Fibroblast of lung (primary cell): ENCODE results near the gene GNAL. TPM values are rescaled to one million over a fixed set of nuclear protein-coding genes. Genes with fewer than 3 reads are reported as not detected.
"Not testable (repeated sequence)": the region's sequence is repeated elsewhere in the genome, so short reads cannot be mapped to it uniquely, and the experiment has no call there.

Experiments used
- DNase-seq, 2 donors: peaks; one replicate each; pipeline versions ENCODE4 v3.0.0 to v3.0.0-alpha.2; 2010; ENCODE audit warnings: low read depth in 2 of 2
- H2AFZ ChIP-seq: 2 replicates; pipeline ENCODE4 v1.5.1; 2012; ENCODE audit warnings: low read length, control low read depth, inconsistent platforms
- H3K27ac ChIP-seq: 2 replicates; pipeline ENCODE4 v1.5.1; 2011; ENCODE audit warnings: low read length, control low read depth; ENCODE audit not compliant: insufficient read depth
- H3K27me3 ChIP-seq: 2 replicates; pipeline ENCODE4 v1.5.1; 2011; ENCODE audit warnings: mild to moderate bottlenecking, low read length; ENCODE audit not compliant: control insufficient read depth, insufficient read depth
- H3K36me3 ChIP-seq: 2 replicates; pipeline ENCODE4 v1.5.1; 2011; ENCODE audit warnings: low read length; ENCODE audit not compliant: control insufficient read depth, insufficient read depth
- H3K4me1 ChIP-seq: 2 replicates; pipeline ENCODE4 v1.5.1; 2011; ENCODE audit warnings: low read length; ENCODE audit not compliant: control insufficient read depth, insufficient read depth; ENCODE audit errors: extremely low read depth
- H3K4me2 ChIP-seq: 2 replicates; pipeline ENCODE4 v1.5.1; 2011; ENCODE audit warnings: low read length, control low read depth; ENCODE audit not compliant: insufficient read depth; ENCODE audit errors: extremely low read depth
- H3K4me3 ChIP-seq, 4 experiments: fragments of 200-600 bp in 1 of 4; sonication (generic) in 1 of 4; replicated peaks in 1 of 4; 2 replicates each; pipeline ENCODE4 v1.5.1; 2011 to 2016; ENCODE audit warnings: low read length in 4 of 4, low read depth in 3 of 4, mild to moderate bottlenecking in 3 of 4, control low read depth in 2 of 4, inconsistent platforms in 1 of 4, mixed read lengths in 1 of 4; ENCODE audit not compliant: insufficient read depth in 1 of 4; ENCODE audit errors: control extremely low read depth in 1 of 4
- H3K79me2 ChIP-seq: 2 replicates; pipeline ENCODE4 v1.5.1; 2012; ENCODE audit warnings: mild to moderate bottlenecking, low read length, inconsistent platforms; ENCODE audit not compliant: control insufficient read depth, insufficient read depth
- H3K9ac ChIP-seq: 2 replicates; pipeline ENCODE4 v1.5.1; 2011; ENCODE audit warnings: mild to moderate bottlenecking, low read length, control low read depth; ENCODE audit not compliant: insufficient read depth
- H3K9me3 ChIP-seq: 2 replicates; pipeline ENCODE4 v1.5.1; 2012; ENCODE audit warnings: low read depth, low read length; ENCODE audit not compliant: control insufficient read depth, insufficient read depth
- H4K20me1 ChIP-seq: 2 replicates; pipeline ENCODE4 v1.5.1; 2011; ENCODE audit warnings: low read length; ENCODE audit not compliant: control insufficient read depth, insufficient read depth; ENCODE audit errors: extremely low read depth
- EZH2 ChIP-seq: IDR thresholded peaks from 2 replicates; pipeline ENCODE4 v1.5.1; 2012; ENCODE audit warnings: low read length, control low read depth, mild to moderate bottlenecking; ENCODE audit errors: missing control alignments
- polyA plus RNA-seq, 2 donors: library from polyadenylated mRNA; depleted of rRNA in 1 of 2; stranded (reverse) in 1 of 2; unstranded in 1 of 2; fragments of >200 nt; gene quantifications; 2 replicates each; pipeline ENCODE4 v1.2.1, GENCODE V29; 2011 to 2012; ENCODE audit warnings: missing spikeins in 1 of 2
- total RNA-seq: library from RNA; depleted of rRNA; stranded (reverse); fragments of >200 nt; gene quantifications from 2 replicates; pipeline ENCODE4 v1.2.1, GENCODE V29; 2014
- TF ChIP-seq, protein P1 (sequence below), 2 donors: IDR thresholded peaks in 1 of 2; conservative IDR thresholded peaks in 1 of 2; 1 replicate in 1 of 2; 2 replicates in 1 of 2; pipeline ENCODE4 v1.5.1; 2011 to 2012; ENCODE audit warnings: low read length in 2 of 2, control low read depth in 1 of 2, inconsistent platforms in 1 of 2, low read depth in 1 of 2, mild to moderate bottlenecking in 1 of 2

Gene GNAL
- total and polyA plus RNA-seq, 2 donors (not counting 1 experiment from before 2014, with no cell fraction given) = 0.05 to 0.50 TPM

- no peak overlapping the region for H3K4me2 ChIP-seq
These were observed 21.5 kb downstream of the GNAL start for GRCh38 chr18:11710578-11710977.

DNA sequence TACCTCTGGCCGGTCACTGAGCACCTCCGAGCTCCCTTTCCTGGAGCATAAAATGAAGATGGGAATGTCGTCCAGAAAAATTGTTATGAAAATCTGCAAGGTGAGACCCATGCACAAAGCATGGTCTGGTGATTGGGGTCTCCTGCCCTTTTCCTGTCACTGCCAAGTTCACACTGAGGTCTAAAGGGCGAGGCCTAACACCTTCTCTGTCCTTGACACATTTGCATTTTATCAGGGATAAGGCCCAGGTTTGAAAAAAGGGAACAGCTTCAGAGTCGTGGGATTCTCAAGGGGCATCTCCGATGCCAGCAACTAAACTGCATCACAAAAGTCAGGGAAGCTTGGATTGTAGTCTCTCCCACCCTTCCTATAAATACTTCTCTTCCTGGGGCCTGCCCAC lies 24.7 kb downstream of the GNAL start:
- no peaks in the 10 kb centered on the region for H3K9me3 ChIP-seq
- H4K20me1 ChIP-seq = no peaks in the 10 kb centered on the region
- no peaks in the 10 kb centered on the region for H3K27me3 ChIP-seq
- TF ChIP-seq EZH2 = no peak
- TF ChIP-seq, protein P1, sequence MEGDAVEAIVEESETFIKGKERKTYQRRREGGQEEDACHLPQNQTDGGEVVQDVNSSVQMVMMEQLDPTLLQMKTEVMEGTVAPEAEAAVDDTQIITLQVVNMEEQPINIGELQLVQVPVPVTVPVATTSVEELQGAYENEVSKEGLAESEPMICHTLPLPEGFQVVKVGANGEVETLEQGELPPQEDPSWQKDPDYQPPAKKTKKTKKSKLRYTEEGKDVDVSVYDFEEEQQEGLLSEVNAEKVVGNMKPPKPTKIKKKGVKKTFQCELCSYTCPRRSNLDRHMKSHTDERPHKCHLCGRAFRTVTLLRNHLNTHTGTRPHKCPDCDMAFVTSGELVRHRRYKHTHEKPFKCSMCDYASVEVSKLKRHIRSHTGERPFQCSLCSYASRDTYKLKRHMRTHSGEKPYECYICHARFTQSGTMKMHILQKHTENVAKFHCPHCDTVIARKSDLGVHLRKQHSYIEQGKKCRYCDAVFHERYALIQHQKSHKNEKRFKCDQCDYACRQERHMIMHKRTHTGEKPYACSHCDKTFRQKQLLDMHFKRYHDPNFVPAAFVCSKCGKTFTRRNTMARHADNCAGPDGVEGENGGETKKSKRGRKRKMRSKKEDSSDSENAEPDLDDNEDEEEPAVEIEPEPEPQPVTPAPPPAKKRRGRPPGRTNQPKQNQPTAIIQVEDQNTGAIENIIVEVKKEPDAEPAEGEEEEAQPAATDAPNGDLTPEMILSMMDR (conservative IDR thresholded peaks at IDR 0.05 in 1 of 2, IDR thresholded peaks at IDR 0.05 in 1 of 2; ENCODE audit: low read depth in 1 of 2, low read length in 2 of 2) = no peak
- no peak overlapping the region for H2AFZ ChIP-seq
- H3K36me3 ChIP-seq = no peaks in the 10 kb centered on the region
- no peak overlapping the region for H3K4me2 ChIP-seq
- no peak overlapping the region for H3K27ac ChIP-seq
- H3K4me1 ChIP-seq = no peaks in the 10 kb centered on the region
- H3K79me2 ChIP-seq = no peaks in the 10 kb centered on the region
- H3K9ac ChIP-seq = no peak overlapping the region
- DNase-seq = no peak
- no peak overlapping the region for H3K4me3 ChIP-seq

More at GRCh38 chr18:11710578-11710977, 21.5 kb downstream of the GNAL start:
- H4K20me1 ChIP-seq = no peaks in the 10 kb centered on the region
- no peaks in the 10 kb centered on the region for H3K79me2 ChIP-seq
- H3K9ac ChIP-seq = no peak overlapping the region
- no peak for DNase-seq
- no peak overlapping the region for H3K27ac ChIP-seq
- no peaks in the 10 kb centered on the region for H3K9me3 ChIP-seq
- no peaks in the 10 kb centered on the region for H3K36me3 ChIP-seq
- H3K27me3 ChIP-seq = no peaks in the 10 kb centered on the region
- TF ChIP-seq, protein P1 (conservative IDR thresholded peaks at IDR 0.05 in 1 of 2, IDR thresholded peaks at IDR 0.05 in 1 of 2; ENCODE audit: low read depth in 1 of 2, low read length in 2 of 2) = no peak
- TF ChIP-seq EZH2 = no peak
- no peak overlapping the region for H2AFZ ChIP-seq
- H3K4me1 ChIP-seq = no peaks in the 10 kb centered on the region
- no peak overlapping the region for H3K4me3 ChIP-seq

GRCh38 chr18:11714244-11714918 lies 25.3 kb downstream of the GNAL start:
- H3K27ac ChIP-seq = no peak overlapping the region
- no peaks in the 10 kb centered on the region for H3K9me3 ChIP-seq
- no peaks in the 10 kb centered on the region for H3K4me1 ChIP-seq
- no peak overlapping the region for H2AFZ ChIP-seq
- no peak overlapping the region for H3K4me3 ChIP-seq
- no peaks in the 10 kb centered on the region for H4K20me1 ChIP-seq
- TF ChIP-seq, protein P1 (conservative IDR thresholded peaks at IDR 0.05 in 1 of 2, IDR thresholded peaks at IDR 0.05 in 1 of 2; ENCODE audit: low read depth in 1 of 2, low read length in 2 of 2) = no peak
- TF ChIP-seq EZH2 = no peak
- H3K36me3 ChIP-seq = no peaks in the 10 kb centered on the region
- DNase-seq = no peak
- H3K4me2 ChIP-seq = no peak overlapping the region
- no peaks in the 10 kb centered on the region for H3K79me2 ChIP-seq
- H3K27me3 ChIP-seq = no peaks in the 10 kb centered on the region
- no peak overlapping the region for H3K9ac ChIP-seq

- not testable (repeated sequence) for H4K20me1 ChIP-seq, H3K4me3 ChIP-seq, H3K4me2 ChIP-seq, H3K36me3 ChIP-seq, H3K4me1 ChIP-seq, H3K79me2 ChIP-seq, H3K27me3 ChIP-seq, H2AFZ ChIP-seq, H3K9me3 ChIP-seq, DNase-seq, H3K9ac ChIP-seq, H3K27ac ChIP-seq
These were observed 27.8 kb downstream of the GNAL start for GRCh38 chr18:11716767-11717315.
